Measurements from ENCODE around the gene CD9. TPM values are rescaled to one million over a fixed set of nuclear protein-coding genes. Genes with fewer than 3 reads are reported as not detected.

The CD9 gene
- polyA plus RNA-seq, 3 donors = 7.6 to 323 (median 7.7) TPM

DNA sequence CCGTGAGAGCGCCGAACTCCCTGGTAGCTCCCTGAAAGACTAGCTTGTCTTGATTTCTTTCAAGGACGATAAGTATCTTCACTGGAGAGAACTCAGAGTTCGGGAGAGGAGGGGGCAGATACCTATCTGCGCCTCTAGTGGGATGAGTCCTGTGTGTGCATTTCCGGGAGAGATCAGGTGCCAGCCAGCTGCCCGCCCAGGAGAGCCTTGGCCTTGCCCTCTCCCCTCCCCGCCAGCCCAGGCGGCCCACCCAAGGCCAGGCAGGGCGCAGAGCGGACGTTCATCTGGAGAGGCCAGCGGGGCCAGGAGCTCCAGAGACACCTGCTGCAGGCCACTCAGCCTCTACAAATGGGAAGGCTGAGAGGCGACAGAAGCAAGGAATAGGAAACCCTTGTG lies 1.0 kb downstream of the CD9 start:
- no peak overlapping the region for H3K27ac Mint-ChIP-seq
- peak overlapping the region; percentile 78 for H3K4me2 ChIP-seq (replicated peaks; ENCODE audit: extremely low read depth, low read length, poor library complexity, severe bottlenecking)

DNA sequence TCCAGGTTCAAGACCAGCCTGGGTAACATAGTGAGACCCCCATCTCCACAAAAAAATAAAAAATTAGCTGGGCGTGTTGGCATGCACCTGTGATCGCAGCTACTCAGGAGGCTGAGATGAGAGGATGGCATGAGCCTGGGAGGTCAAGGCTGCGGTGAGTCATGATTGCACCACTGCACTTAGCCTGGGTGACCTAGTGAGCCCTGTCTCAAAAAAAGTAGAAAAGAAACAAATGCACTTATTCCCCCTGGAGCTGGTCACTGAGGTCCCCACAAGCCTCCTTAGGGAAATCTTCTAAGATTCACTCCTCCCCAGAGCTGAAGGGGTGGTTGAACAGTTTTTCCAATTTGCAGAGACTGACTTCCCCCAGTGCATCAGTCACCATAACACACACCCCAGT lies 1.6 kb downstream of the CD9 start:
- Histone ChIP-seq H4K20me1 (ENCODE audit: insufficient read depth, low read length) (no peaks in the 10 kb centered on the region), H3K4me1 (ENCODE audit: control insufficient read depth in 1 of 2, insufficient read depth in 2 of 2, low read length in 2 of 2) (peaks cover 19 to 22% of the 10 kb centered on the region in 2 donors), H3K27ac (ENCODE audit: low read depth in 1 of 2, low read length in 2 of 2) (no peak overlapping the region), H3K79me2 (ENCODE audit: insufficient read depth, low read length) (no peaks in the 10 kb centered on the region), H3K4me3 (replicated peaks in 1 of 3; ENCODE audit: low read depth in 2 of 3, low read length in 3 of 3) (no peak overlapping the region), H3K27me3 (ENCODE audit: control insufficient read depth in 2 of 2, insufficient read depth in 2 of 2, low read length in 2 of 2) (peaks cover 33 to 50% of the 10 kb centered on the region in 2 donors), H3K9me3 (replicated peaks in 1 of 2; ENCODE audit: control insufficient read depth in 1 of 2, insufficient read depth in 1 of 2, low read length in 2 of 2) (peaks cover 0 to 4% of the 10 kb centered on the region in 2 donors), H3K4me2 (replicated peaks; ENCODE audit: extremely low read depth, low read length, poor library complexity, severe bottlenecking) (no peak overlapping the region), H3K9ac (ENCODE audit: insufficient read depth, low read length, poor library complexity, severe bottlenecking) (no peak overlapping the region), H2AFZ (ENCODE audit: insufficient read depth, low read depth, low read length, poor library complexity, severe bottlenecking) (no peak overlapping the region), H3K36me3 (replicated peaks in 1 of 2; ENCODE audit: control insufficient read depth in 1 of 2, insufficient read depth in 2 of 2, low read length in 2 of 2) (no peaks in the 10 kb centered on the region)
- Mint-ChIP-seq H3K9me3 (peaks cover 0 to 11% (median 4%) of the 10 kb centered on the region in 7 donors), H3K4me1 (peaks cover 46% of the 10 kb centered on the region), H3K4me3 (peak overlapping the region; percentile 81 to 84), H3K27me3 (ENCODE audit: low read depth in 3 of 3) (peaks cover 54 to 72% (median 58%) of the 10 kb centered on the region in 3 donors), H3K36me3 (peaks cover 0 to 36% of the 10 kb centered on the region in 2 donors), H3K27ac (no peak overlapping the region)
- DNase-seq = peak in 2 of 3 donors; percentile 58 to 63
- TF ChIP-seq, protein P1, sequence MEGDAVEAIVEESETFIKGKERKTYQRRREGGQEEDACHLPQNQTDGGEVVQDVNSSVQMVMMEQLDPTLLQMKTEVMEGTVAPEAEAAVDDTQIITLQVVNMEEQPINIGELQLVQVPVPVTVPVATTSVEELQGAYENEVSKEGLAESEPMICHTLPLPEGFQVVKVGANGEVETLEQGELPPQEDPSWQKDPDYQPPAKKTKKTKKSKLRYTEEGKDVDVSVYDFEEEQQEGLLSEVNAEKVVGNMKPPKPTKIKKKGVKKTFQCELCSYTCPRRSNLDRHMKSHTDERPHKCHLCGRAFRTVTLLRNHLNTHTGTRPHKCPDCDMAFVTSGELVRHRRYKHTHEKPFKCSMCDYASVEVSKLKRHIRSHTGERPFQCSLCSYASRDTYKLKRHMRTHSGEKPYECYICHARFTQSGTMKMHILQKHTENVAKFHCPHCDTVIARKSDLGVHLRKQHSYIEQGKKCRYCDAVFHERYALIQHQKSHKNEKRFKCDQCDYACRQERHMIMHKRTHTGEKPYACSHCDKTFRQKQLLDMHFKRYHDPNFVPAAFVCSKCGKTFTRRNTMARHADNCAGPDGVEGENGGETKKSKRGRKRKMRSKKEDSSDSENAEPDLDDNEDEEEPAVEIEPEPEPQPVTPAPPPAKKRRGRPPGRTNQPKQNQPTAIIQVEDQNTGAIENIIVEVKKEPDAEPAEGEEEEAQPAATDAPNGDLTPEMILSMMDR (IDR thresholded peaks at IDR 0.05) = no peak
- intact Hi-C loops (cut with micrococcal nuclease) = no loop called here
- WGBS (ENCODE audit: insufficient coverage) = no CpG with 5 or more reads among the region's 3 CpGs

More for the DNA sequence above, 1.0 kb downstream of the CD9 start:
- H3K27me3 Mint-ChIP-seq (ENCODE audit: low read depth in 3 of 3) = peaks cover 54 to 72% (median 59%) of the 10 kb centered on the region in 3 donors
- H2AFZ ChIP-seq (ENCODE audit: insufficient read depth, low read depth, low read length, poor library complexity, severe bottlenecking) = peak overlapping the region; percentile 85
- no peak for DNase-seq
- H3K4me1 Mint-ChIP-seq = peaks cover 46% of the 10 kb centered on the region
- no peaks in the 10 kb centered on the region for H4K20me1 ChIP-seq (ENCODE audit: insufficient read depth, low read length)
- peak overlapping the region; percentile 81 to 84 for H3K4me3 Mint-ChIP-seq
- H3K4me1 ChIP-seq (ENCODE audit: control insufficient read depth in 1 of 2, insufficient read depth in 2 of 2, low read length in 2 of 2) = peaks cover 19 to 22% of the 10 kb centered on the region in 2 donors
- no peak overlapping the region for H3K9ac ChIP-seq (ENCODE audit: insufficient read depth, low read length, poor library complexity, severe bottlenecking)
- peaks cover 33 to 50% of the 10 kb centered on the region in 2 donors for H3K27me3 ChIP-seq (ENCODE audit: control insufficient read depth in 2 of 2, insufficient read depth in 2 of 2, low read length in 2 of 2)
- intact Hi-C loops (cut with micrococcal nuclease) = no loop called here
- H3K27ac ChIP-seq (ENCODE audit: low read depth in 1 of 2, low read length in 2 of 2) = no peak overlapping the region
- no peaks in the 10 kb centered on the region for H3K79me2 ChIP-seq (ENCODE audit: insufficient read depth, low read length)
- H3K36me3 ChIP-seq (replicated peaks in 1 of 2; ENCODE audit: control insufficient read depth in 1 of 2, insufficient read depth in 2 of 2, low read length in 2 of 2) = no peaks in the 10 kb centered on the region
- H3K9me3 ChIP-seq (replicated peaks in 1 of 2; ENCODE audit: control insufficient read depth in 1 of 2, insufficient read depth in 1 of 2, low read length in 2 of 2) = peaks cover 0 to 4% of the 10 kb centered on the region in 2 donors
- WGBS (ENCODE audit: insufficient coverage) = 42% methylated on average over 14 of the region's 15 CpGs
- TF ChIP-seq, protein P1 (IDR thresholded peaks at IDR 0.05) = no peak
- H3K36me3 Mint-ChIP-seq = peaks cover 0 to 36% of the 10 kb centered on the region in 2 donors
- peaks cover 0 to 11% (median 4%) of the 10 kb centered on the region in 7 donors for H3K9me3 Mint-ChIP-seq
- peak overlapping the region in 2 of 3 experiments; percentile 40 to 68 for H3K4me3 ChIP-seq (replicated peaks in 1 of 3; ENCODE audit: low read depth in 2 of 3, low read length in 3 of 3)

All from CD14-positive monocyte (primary cell).